Sigmoid colon (tissue), 7 donors: ENCODE measurements around the gene STS. TPM values are rescaled to one million over a fixed set of nuclear protein-coding genes. Genes with fewer than 3 reads are reported as not detected.
"Not testable (repeated sequence)": the region's sequence is repeated elsewhere in the genome, so short reads cannot be mapped to it uniquely, and the experiment has no call there.

Experiments used
- DNase-seq: peaks from one replicate; pipeline ENCODE4 v3.0.0-alpha.2; 2019
- H3K27ac ChIP-seq, 4 donors: fragments of 200-600 bp; sonication (generic); one replicate each; pipeline ENCODE4 v1.5.1; 2016 to 2019; ENCODE audit warnings: mild to moderate bottlenecking in 1 of 4
- H3K27me3 ChIP-seq, 3 donors: fragments of 200-600 bp; sonication (generic); one replicate each; pipeline ENCODE4 v1.5.1; 2019; ENCODE audit warnings: mild to moderate bottlenecking in 1 of 3
- H3K36me3 ChIP-seq, 4 donors: fragments of 200-600 bp; sonication (generic); one replicate each; pipeline ENCODE4 v1.5.1; 2016 to 2019
- H3K4me1 ChIP-seq, 4 donors: fragments of 200-600 bp; sonication (generic); one replicate each; pipeline ENCODE4 v1.5.1; 2017 to 2019
- H3K4me3 ChIP-seq, 4 donors: fragments of 200-600 bp; sonication (generic); one replicate each; pipeline ENCODE4 v1.5.1; 2017 to 2019; ENCODE audit warnings: mild to moderate bottlenecking in 2 of 4, moderate library complexity in 1 of 4
- H3K9me3 ChIP-seq, 4 donors: fragments of 200-600 bp in 3 of 4; sonication (generic) in 3 of 4; one replicate each; pipeline versions ENCODE4 v1.5.1 to v1.6.1; 2013 to 2019
- EP300 ChIP-seq, 4 donors: sonication (generic); formaldehyde crosslinking; IDR thresholded peaks; one replicate each; pipeline ENCODE4 v1.6.1; 2017; ENCODE audit warnings: antibody characterized with exemption in 4 of 4
- POLR2A ChIP-seq, 2 donors: fragments of 450-650 bp; IDR thresholded peaks; one replicate each; pipeline ENCODE4 v1.6.1; 2016; ENCODE audit warnings: antibody characterized with exemption in 2 of 2, mild to moderate bottlenecking in 2 of 2, moderate library complexity in 2 of 2
- POLR2AphosphoS5 ChIP-seq, 4 donors: sonication (generic); formaldehyde crosslinking; IDR thresholded peaks; one replicate each; pipeline ENCODE4 v1.6.1; 2017; ENCODE audit warnings: antibody characterized with exemption in 4 of 4
- WGBS, 2 donors: extraction: QIAGEN DNeasy Blood & Tissue Kit; methylation state at CpG; one replicate each; pipeline ENCODE4 v1.1.7; 2013; 5-methylcytosine and 5-hydroxymethylcytosine counted together
- intact Hi-C: fragments of 100-400 bp; cut with DNase I; formaldehyde crosslinking; loops from one replicate; pipeline ENCODE4 v1.15.1; 2023
- polyA plus RNA-seq, 3 donors: library from polyadenylated mRNA; stranded (reverse); fragments of 200-250 nt; gene quantifications; one replicate each; pipeline ENCODE4 v1.2.3, GENCODE V29; 2013
- total RNA-seq, 4 donors: library from RNA; depleted of rRNA; stranded (reverse); fragments of >200 nt; gene quantifications; one replicate each; pipeline ENCODE4 v1.1.0, GENCODE V29; 2016
- TF ChIP-seq, protein P1 (sequence below), 4 experiments: fragments of 450-650 bp in 3 of 4; fragments of 200-600 bp in 1 of 4; IDR thresholded peaks; one replicate each; pipeline ENCODE4 v1.5.1; 2016 to 2019; ENCODE audit warnings: antibody characterized with exemption in 4 of 4, mild to moderate bottlenecking in 3 of 4, moderate library complexity in 2 of 4
- donor health status: healthy with polysubstance abuse.
- donor health status: Bipolar disorder and iron deficiency.
- donor health status: healthy.

The STS gene
- total and polyA plus RNA-seq, 7 donors, result 2.6 to 8.2 (median 5.0) TPM

DNA sequence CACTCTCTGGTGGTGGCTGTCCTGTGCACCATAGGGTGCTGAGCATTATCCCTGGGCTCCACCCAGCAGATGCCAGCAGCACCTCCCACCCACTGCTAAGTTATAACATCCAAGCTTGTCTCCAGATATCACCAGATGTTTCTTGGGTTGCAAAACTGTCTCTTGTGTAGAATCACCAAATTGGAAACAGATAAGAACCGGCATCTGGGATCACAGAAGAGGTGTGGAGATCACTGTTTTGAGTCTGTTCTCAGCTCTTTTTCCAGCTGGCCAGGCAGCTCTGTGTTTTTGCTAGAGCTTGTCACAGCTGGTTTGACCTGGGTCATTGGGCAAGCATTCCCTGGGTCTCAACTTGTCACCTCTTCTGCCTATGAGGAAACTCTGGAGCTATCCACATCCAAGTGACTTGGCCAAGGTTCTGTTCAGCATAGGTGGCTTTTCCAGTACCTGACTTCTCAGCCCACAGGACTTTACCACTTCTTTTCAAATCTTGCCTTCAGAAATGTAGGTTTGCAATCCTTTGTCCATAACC is 15.7 kb downstream of the STS start:
- Histone ChIP-seq H3K36me3 (no peaks in the 10 kb centered on the region), H3K9me3 (no peaks in the 10 kb centered on the region), H3K27me3 (no peaks in the 10 kb centered on the region), H3K4me1 (no peaks in the 10 kb centered on the region), H3K27ac (no peak overlapping the region), H3K4me3 (no peak overlapping the region)
- TF ChIP-seq, protein P1, sequence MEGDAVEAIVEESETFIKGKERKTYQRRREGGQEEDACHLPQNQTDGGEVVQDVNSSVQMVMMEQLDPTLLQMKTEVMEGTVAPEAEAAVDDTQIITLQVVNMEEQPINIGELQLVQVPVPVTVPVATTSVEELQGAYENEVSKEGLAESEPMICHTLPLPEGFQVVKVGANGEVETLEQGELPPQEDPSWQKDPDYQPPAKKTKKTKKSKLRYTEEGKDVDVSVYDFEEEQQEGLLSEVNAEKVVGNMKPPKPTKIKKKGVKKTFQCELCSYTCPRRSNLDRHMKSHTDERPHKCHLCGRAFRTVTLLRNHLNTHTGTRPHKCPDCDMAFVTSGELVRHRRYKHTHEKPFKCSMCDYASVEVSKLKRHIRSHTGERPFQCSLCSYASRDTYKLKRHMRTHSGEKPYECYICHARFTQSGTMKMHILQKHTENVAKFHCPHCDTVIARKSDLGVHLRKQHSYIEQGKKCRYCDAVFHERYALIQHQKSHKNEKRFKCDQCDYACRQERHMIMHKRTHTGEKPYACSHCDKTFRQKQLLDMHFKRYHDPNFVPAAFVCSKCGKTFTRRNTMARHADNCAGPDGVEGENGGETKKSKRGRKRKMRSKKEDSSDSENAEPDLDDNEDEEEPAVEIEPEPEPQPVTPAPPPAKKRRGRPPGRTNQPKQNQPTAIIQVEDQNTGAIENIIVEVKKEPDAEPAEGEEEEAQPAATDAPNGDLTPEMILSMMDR (IDR thresholded peaks at IDR 0.05), result no peak
- no peak for TF ChIP-seq EP300 (IDR thresholded peaks at IDR 0.05)
- TF ChIP-seq POLR2A (IDR thresholded peaks at IDR 0.05), result no peak
- no peak for TF ChIP-seq POLR2AphosphoS5 (IDR thresholded peaks at IDR 0.05)
- 88 to 91% methylated on average over 1 of the region's 1 CpG for WGBS, 2 donors
- no peak for DNase-seq
- intact Hi-C loops, result no loop called here

DNA sequence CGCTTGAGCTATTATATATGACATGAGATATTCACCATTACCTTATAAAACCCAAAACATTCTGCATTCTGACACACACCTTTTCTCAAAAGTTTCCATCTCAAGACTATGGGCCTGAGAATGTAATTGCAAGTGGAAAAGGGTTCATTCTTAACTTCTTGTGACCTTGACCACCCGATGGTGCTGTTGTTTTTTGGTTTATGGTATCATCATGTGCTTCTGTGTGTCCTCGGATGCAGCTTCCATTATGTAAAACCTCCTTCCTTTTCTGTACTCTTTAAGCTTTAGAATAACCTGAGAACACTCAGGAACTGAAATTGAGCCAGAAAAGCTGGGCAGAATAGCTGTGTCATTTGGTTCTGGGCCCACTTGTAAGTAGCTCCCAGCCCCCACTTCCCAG is 16.7 kb downstream of the STS start:
- Histone ChIP-seq H3K27ac (no peak overlapping the region), H3K36me3 (no peaks in the 10 kb centered on the region), H3K4me1 (no peaks in the 10 kb centered on the region), H3K27me3 (no peaks in the 10 kb centered on the region), H3K9me3 (no peaks in the 10 kb centered on the region), H3K4me3 (no peak overlapping the region)
- 69 to 74% methylated on average over 3 of the region's 3 CpGs for WGBS, 2 donors
- TF ChIP-seq EP300 (IDR thresholded peaks at IDR 0.05) (no peak), POLR2AphosphoS5 (IDR thresholded peaks at IDR 0.05) (no peak), POLR2A (IDR thresholded peaks at IDR 0.05) (no peak)
- TF ChIP-seq, protein P1 (IDR thresholded peaks at IDR 0.05), result no peak
- DNase-seq, result no peak
- intact Hi-C loops, result no loop called here

DNA sequence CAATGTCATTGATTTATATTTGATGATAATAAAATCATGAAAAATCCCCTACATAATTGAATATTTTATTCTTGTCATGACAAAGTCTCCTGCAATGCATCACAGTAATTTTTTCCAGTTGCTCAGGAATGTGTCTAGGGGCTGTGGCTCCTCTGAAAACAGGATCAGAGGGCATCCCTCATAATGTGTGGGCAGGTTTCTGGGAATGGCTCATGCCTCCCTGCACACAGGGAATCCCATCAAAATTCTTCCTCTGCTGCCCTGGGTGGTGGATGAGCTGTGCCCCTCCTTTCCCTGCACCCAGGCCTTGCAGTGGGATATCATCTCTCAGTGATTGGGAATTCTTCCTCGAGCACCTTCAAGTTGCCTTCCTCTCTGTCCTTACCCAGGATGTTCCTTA is 20.9 kb downstream of the STS start:
- H3K27me3 ChIP-seq, result no peaks in the 10 kb centered on the region
- no peaks in the 10 kb centered on the region for H3K36me3 ChIP-seq
- no peak for TF ChIP-seq POLR2AphosphoS5 (IDR thresholded peaks at IDR 0.05)
- TF ChIP-seq POLR2A (IDR thresholded peaks at IDR 0.05), result no peak
- TF ChIP-seq, protein P1 (IDR thresholded peaks at IDR 0.05), result no peak
- TF ChIP-seq EP300 (IDR thresholded peaks at IDR 0.05), result no peak
- no peak for DNase-seq
- H3K9me3 ChIP-seq, result no peaks in the 10 kb centered on the region
- H3K4me1 ChIP-seq, result no peaks in the 10 kb centered on the region
- WGBS, 2 donors, result 96% methylated on average over 1 of the region's 1 CpG
- no peak overlapping the region for H3K4me3 ChIP-seq
- no peak overlapping the region for H3K27ac ChIP-seq
- intact Hi-C loops, result no loop called here

DNA sequence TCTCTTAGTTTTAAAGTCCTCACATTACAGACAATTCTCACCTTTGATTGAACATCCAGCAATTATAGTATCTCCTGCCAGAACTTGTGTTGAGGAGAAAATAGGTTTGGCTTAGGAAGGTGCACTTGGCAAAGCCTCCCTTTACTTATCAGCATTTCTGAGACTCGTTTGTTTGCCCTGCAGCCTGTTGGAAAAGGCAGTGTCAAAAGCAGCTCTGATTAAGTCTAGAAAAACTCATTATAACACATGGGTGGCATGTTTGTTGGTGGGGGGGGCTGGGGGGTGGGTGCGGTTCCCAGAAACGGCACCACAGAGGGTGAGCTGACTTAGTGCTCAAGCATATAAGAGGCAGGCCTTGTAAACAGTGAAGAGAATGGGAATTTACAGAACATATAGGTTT is 22.1 kb downstream of the STS start:
- no peaks in the 10 kb centered on the region for H3K9me3 ChIP-seq
- no peak overlapping the region for H3K27ac ChIP-seq
- H3K36me3 ChIP-seq, result no peaks in the 10 kb centered on the region
- DNase-seq, result no peak
- WGBS, 2 donors, result 15 to 90% methylated on average over 3 of the region's 3 CpGs
- H3K4me3 ChIP-seq, result no peak overlapping the region
- intact Hi-C loops, result no loop called here
- H3K27me3 ChIP-seq, result no peaks in the 10 kb centered on the region
- no peaks in the 10 kb centered on the region for H3K4me1 ChIP-seq
- TF ChIP-seq, protein P1 (IDR thresholded peaks at IDR 0.05), result no peak
- TF ChIP-seq POLR2A (IDR thresholded peaks at IDR 0.05) (no peak), EP300 (IDR thresholded peaks at IDR 0.05) (no peak), POLR2AphosphoS5 (IDR thresholded peaks at IDR 0.05) (no peak)

DNA sequence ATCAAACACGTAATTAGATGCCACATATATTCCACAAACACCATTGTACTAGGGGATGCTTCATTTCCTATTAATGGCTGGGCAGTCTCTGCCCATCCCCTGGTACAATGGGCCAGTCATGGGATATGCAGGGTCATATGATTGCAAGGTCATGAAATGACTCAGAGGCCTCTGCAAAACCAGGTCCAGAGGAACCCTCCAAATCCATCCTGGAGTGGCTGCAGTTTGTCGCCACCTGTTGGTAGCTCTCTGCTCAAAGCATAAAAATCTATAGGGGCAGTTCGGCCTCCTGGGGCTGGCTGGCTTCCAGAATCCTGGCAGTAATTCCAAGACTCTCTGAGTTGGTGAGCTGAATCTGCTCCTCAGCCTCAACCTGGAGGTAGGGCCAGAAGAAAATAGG is 23.4 kb downstream of the STS start:
- DNase-seq, result no peak
- Histone ChIP-seq H3K27me3 (no peaks in the 10 kb centered on the region), H3K4me1 (no peaks in the 10 kb centered on the region), H3K27ac (no peak overlapping the region), H3K9me3 (no peaks in the 10 kb centered on the region), H3K4me3 (no peak overlapping the region), H3K36me3 (no peaks in the 10 kb centered on the region)
- intact Hi-C loops, result no loop called here
- 91 to 96% methylated on average over 3 of the region's 3 CpGs for WGBS, 2 donors
- TF ChIP-seq EP300 (IDR thresholded peaks at IDR 0.05), result no peak
- no peak for TF ChIP-seq POLR2A (IDR thresholded peaks at IDR 0.05)
- no peak for TF ChIP-seq POLR2AphosphoS5 (IDR thresholded peaks at IDR 0.05)
- TF ChIP-seq, protein P1 (IDR thresholded peaks at IDR 0.05), result no peak

DNA sequence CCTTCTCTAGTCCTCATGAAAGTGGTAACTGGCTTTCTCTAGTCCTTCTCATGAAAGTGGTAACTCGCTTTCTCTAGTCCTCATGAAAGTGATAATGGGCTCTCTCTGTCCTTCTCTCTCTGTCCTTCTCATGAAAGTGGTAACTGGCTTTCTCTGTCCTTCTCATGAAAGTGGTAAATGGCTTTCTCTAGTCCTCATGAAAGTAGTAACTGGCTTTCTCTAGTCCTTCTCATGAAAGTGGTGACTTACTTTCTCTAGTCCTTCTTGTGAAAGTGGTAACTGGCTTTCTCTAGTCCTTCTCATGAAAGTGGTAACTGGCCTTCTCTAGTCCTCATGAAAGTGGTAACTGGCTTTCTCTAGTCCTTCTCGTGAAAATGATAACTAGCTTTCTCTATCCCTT is 31.3 kb downstream of the STS start:
- DNase-seq, H3K9me3 ChIP-seq, H3K4me1 ChIP-seq, intact Hi-C loops, H3K27ac ChIP-seq, H3K27me3 ChIP-seq, H3K36me3 ChIP-seq, H3K4me3 ChIP-seq: not testable (repeated sequence)
- WGBS, 2 donors, result 93 to 95% methylated on average over 2 of the region's 2 CpGs
